HG03175 (cell line): Measurements from ENCODE around the gene GMDS.

Source experiments
- ATAC-seq: cut with Tn5 transposase; IDR thresholded peaks from one replicate; pipeline ENCODE4 v1.9.1; 2021; ENCODE audit warnings: mild to moderate bottlenecking, moderate library complexity; ENCODE audit not compliant: unreplicated experiment

GMDS gene

DNA sequence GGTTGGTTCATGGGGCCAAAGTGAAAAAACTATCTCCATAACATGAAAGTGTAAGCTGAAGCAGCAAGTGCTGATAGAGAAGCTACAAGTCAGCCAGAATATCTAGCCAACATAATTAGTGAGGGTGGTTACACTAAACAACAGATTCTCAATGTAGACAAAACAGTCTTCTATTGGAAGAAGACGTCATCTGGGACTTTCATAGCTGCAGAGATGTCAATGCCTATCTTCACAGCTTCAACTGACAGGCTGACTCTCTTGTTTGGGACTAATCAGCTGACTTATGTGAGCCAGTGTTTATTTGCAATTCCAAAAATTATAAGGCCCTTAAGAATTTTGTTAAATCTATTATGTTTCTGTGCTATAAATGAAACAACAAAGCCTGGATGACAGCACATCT is 63.2 kb downstream of the GMDS start:
- no peak for ATAC-seq

DNA sequence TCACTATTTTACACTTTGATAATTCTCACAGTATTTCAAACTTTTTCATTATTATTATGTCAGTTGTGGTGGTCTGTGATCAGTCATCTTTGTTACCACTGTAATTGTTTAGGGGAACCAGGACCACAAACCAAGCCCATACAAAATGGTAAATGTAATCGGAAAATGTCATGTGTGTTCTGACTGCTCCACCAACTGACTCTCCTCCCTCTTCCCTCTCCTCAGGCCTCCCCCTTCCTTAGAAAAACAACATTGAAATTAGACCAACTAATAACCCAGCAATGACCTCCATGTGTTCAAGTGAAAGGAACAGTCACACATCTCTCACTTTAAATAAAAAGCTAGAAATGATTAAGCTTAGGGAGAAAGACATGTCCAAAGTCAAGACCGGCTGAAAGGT is 63.8 kb downstream of the GMDS start:
- ATAC-seq: no peak

DNA sequence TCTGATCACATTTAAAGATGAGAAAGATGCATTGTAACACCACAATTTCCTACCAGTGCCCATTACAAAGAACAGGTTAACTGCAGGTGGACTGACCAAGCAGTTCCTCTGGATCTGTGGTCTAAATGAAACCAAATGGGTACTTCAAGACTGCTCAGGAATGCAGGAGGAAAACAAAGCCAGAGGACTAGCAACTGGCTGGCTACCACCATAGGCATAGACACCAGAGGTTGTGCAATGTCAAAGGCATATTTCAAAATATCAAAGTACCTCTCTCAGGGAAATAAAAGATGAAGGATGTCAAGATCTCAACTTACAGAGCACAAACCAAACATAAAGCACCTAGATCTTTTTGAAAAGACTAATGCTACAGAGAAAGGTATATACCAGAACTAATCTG is 65.5 kb downstream of the GMDS start:
- no peak for ATAC-seq

- ATAC-seq: no peak
These were observed 66.2 kb downstream of the GMDS start for GRCh38 chr6:2179241-2179640.

DNA sequence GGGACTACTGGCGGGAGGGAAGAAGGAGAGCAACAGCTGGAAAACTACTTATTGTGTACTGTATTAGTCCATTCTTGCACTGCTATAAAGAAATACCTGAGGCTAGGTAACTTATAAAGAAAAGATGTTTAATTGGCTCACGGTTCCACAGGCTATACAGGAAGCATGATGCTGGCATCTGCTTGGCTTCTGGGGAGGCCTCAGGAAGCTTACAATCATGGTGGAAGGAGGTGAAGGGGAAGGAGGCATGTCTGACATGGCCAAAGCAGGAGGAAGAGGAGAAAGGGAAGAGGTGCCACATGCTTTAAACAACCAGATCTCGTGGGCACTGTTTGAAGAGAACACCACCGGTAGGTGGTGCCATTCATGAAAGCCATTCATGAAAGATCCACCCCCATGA is 67.3 kb downstream of the GMDS start:
- ATAC-seq: no peak

DNA sequence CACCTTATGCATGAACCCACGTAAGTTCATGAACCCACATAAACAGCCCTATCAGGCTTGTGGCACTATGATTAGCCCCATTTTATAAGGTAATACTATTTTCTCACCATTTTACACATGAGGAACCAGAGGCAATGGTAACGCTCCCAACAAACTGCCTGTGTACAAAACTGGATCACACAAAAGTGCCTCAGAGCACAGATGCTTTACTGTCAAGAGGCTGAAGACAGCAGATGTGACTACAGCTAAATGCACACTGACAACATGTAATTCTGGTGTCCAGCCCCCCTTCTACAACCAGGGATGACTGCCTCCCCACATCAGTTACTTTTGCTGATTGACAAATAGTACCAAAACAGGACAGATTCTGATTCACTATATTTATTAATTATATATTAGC is 69.6 kb downstream of the GMDS start:
- no peak for ATAC-seq

- ATAC-seq: no peak
These were observed 72.0 kb downstream of the GMDS start for GRCh38 chr6:2173203-2173961.

DNA sequence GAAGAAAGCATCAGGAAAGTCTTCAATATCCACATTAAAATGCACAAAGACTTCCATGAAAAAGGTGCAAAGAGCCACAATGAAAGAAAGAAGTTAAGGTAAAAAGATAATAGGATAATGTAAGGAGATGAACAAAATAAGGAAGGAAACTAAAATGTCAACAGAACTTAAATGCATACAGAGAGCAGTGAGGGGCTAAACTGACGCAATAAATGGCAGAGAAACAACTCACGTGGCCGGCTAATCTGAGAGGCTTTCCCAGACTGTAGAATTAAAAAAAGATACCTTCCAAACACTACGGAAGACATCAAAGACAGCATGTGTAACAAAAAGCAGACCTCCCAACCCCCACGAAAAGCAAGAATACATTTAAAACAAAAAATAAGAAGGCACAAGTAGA is 73.7 kb downstream of the GMDS start:
- no peak for ATAC-seq

DNA sequence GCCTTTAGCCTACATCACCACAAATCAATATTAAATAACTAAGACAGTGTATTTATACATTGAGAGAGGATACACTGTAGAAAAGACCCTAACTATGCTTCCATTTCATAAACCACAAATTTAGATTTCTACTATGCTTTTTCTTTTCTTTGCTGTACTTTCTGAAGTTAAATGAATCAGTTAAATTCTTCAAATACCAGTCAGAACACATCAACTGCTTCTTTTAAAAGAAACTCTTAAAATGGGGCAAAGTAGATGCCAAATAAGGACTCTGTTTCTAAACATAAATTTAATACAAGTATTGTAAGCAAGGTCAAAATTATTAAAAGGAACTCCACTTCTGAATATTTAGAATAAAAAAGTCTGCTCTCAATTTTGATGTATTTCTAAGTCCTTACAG is 76.9 kb downstream of the GMDS start:
- ATAC-seq: no peak

DNA sequence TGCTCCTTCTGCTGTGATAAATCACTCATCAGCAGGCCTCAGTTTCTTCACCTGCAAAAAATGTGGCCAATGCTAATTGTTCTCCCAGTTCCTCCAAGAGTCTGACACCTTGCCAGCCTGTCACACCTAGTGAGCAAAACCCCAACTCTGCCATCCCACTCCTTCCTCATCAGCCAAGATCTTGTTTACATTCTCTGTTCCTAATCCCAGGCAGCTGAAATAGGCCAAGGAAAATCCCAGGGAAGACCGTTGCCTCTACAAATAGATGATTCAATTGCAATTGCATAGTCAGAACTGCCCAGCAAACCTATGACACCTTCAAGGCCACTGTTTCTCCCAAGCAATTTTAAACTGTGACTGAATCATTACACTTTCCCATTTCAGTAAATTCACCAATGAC is 78.7 kb downstream of the GMDS start:
- ATAC-seq: no peak

DNA sequence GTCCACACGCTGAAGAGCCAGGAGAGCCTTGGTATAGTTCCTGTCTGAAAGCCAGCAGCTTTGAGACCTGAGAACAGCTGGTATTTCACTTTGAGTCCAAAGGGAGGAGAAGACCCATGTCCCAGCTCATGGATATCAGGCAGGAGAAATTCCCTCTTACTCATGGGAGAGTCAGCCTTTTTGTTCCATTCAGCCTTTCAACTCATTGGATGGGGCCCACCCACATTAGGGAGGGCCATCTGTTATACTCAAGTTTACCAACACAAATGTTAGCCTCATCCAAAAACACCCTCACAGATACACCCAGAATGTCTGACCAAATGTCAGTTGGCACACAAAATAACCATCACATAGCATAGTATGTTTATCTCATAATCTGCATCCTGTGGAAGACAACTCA is 80.1 kb downstream of the GMDS start:
- ATAC-seq: no peak

GRCh38 chr6:2164481-2164880 is 80.9 kb downstream of the GMDS start:
- ATAC-seq: no peak

DNA sequence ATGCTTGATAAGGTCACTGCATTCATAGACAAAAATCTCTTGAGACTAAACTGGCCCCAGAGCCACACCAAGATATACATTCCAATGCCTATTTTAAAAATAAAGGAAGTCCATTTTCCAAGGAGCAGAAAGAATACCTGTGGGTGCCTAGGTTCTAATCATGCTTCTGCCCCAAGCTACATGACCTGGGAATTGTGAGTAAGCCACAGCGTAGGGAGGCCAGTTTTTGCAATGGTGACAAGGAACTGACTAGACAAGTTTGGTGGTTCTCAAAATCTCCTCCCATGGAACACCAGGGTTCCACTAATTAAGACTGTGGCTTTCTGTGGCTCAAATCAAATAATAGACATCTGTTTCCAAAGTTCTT is 83.3 kb downstream of the GMDS start:
- no peak for ATAC-seq

DNA sequence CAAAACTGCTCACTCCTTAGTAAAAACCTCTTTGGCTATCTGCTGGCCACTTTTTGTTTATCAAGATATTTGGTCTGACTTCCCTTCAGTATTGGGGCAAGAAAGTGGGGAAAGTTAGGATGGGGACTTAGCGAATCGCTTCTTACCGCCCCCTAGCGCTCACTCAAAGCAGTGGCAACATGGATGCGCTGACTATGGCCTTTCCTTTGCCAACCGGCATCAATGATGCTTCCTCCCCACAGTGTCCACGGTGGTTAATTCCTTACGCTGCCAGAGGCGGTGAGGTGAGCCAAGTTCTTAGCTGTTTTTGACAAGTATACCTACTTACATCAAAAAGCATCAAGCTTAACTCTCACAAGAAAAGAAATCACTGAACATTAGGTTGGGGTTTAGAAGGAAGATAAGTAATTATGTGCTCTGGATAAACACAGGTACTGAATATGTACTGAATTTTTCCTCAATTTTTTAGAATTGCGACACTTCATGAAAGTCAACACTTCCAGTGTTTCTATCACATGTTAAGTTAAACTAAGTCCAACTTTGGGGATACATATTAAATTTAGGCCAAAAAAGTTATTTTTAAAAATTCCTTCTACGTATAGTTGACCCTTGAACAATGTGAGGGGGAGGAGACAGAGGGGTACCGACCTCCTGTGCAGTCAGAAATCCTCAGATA is 86.7 kb downstream of the GMDS start:
- ATAC-seq: no peak

DNA sequence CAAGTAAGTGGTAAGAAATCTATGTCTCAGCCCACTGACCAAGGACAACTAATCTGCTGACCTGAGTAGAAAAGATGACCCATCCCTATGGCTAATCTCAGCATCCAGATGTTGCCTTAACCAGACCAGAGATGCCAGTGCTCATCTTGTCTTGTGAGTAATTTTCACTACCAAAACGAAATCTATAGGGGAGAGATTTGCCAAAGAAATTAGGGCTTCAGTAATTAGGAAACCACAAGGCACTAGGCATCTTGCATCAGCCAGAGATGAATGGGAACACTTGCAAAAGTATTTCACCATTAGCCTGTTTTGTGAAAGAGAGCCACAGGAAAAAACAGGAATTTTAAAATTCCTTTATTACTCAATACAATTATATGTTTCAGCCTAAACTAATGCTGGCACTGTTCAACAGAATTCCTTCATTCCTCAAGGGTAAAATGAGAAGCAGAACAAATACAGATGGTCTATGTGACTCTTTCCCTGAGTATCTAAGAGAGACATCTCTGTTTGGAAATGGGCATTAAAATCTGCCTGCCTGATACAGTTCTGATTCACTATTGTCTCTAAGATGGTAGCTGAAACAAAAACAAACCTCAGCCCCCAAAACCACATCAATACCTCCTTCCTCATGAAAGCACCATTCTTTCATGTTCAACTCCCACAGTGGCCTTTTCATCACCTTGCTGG is 87.8 kb downstream of the GMDS start:
- peak; percentile 48 for ATAC-seq

GRCh38 chr6:2155206-2155605 is 90.2 kb downstream of the GMDS start:
- no peak for ATAC-seq

DNA sequence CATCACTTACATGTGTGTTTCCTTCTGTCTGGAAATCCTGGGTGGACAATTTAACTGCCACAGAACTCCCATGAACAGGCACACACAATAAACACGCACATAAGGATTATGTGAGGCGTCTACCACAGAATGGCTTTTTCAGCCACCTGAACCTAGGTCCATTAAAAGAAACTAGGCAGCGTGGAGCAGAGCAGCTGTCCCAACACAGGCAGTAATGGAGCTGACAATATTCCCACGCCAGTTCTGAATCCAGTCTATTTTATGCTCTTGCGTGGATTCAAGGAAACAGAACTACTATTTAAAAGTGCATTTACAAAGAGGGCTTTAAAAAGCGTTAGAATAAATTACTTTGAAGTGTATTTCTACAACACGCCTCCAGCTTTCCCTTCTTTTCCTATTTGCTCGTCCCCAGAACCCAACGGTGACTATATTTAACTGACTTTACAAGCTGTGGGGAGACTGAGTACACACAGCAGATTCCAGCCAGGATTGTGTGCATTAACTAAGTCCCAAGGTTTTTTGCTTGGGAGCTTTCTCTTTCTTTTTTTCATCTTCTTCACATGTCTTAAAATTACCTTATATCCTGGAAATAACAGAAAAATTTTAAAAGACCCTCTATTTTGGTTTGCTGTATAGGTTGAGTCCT is 95.9 kb downstream of the GMDS start:
- no peak for ATAC-seq

- no peak for ATAC-seq
These were observed 96.7 kb downstream of the GMDS start for GRCh38 chr6:2148748-2149147.

DNA sequence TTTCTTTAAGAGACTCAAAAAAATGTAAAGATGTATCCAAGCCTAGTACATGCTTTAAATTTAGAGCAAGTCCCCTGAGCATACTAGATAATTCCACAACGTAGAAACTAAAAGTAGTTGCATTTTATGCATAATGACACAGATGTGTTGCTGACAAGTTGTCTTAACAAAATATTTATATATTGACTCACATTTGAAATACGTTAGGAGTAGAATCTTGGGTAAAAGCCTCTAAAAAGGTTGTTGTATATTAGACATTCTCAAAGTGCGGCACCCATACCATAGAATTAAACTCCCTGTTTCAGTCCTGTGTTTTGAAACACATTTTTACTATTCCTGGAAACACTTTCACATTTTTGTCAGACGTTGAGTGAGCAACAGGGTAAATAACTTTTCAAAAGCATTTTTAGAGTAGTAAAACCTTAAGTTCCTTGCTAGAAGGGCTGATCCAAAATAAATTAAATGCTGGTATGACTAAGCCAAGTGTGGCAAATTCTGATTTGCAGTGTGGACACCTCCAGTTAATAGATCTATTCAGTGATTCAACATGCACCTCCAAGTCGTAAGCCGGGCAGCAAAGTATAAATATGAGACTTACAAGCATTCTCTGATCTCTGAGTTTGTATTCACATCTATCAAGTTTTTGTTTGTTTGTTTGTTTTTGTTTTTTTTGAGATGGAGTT is 97.5 kb downstream of the GMDS start:
- ATAC-seq: no peak

DNA sequence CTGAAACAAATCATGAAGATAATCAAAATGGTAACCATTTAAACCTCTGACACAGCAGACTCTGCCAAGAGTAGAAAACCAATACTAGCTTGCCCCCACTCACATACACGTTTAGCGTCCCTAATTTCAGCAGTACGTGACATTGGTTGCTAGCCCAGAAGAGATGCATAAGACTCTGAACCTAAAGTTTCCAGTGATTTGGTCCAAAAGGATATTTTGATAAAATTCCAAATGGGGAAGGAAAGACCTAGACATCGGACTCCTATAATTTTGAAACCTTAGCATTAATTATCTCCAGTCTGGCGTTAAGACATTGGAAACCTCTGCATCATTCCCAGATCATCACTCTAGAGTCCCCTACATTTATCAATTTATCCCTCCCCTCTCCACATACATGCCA is 98.1 kb downstream of the GMDS start:
- no peak for ATAC-seq

GRCh38 chr6:2144210-2144609 is 101.2 kb downstream of the GMDS start:
- ATAC-seq: no peak
